Measurements from ENCODE around the gene OR51V1.
A peak's percentile ranks its signal among the peaks of the same experiment; 100 is the strongest.

OR51V1 gene

DNA sequence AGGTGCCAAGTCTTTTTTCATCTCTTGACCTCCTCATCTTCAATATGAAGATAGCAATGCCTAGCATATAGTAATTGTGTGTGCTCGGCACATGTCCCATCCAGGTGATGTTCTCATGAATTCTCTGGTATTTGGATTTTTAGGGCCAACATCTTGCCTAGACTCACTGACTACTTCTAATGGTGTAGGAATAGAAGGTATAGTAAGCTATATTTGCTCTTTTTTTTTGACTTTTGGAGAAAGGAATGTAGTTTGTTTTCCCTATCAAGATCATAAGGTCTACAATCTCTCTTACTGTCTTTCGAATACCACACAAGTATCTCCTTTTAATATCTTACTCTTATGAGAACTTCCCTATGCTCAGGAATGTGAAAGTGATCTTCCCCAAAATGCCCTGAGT is 30.6 kb upstream of the OR51V1 start:
- DNase-seq (ENCODE audit: low read depth, low spot score): no peak

GRCh38 chr11:5230266-5230665 is 29.8 kb upstream of the OR51V1 start:
- no peak for DNase-seq (ENCODE audit: low read depth, low spot score)

DNA sequence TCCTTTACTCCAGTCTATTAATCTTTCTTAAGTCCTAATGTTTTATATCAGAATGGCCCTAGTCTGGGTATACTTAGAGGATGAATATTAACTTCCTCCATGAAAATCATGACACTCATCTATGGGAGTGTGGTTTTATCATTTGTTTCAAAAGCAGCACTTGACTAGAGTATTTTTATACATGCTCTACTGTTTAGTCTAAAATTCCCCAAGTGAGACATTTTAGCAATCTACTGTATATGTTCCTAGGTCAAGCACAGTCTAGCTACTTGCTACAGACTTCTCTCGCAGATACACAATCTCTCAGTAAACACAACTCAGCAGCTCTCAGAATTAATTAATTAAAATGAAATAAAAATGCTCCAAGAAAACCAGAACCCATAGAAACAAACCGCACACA is 29.3 kb upstream of the OR51V1 start:
- no peak for DNase-seq (ENCODE audit: low read depth, low spot score)

GRCh38 chr11:5229356-5229755 is 28.9 kb upstream of the OR51V1 start:
- no peak for DNase-seq (ENCODE audit: low read depth, low spot score)

GRCh38 chr11:5228124-5228523 is 27.6 kb upstream of the OR51V1 start:
- DNase-seq (ENCODE audit: low read depth, low spot score): no peak

DNA sequence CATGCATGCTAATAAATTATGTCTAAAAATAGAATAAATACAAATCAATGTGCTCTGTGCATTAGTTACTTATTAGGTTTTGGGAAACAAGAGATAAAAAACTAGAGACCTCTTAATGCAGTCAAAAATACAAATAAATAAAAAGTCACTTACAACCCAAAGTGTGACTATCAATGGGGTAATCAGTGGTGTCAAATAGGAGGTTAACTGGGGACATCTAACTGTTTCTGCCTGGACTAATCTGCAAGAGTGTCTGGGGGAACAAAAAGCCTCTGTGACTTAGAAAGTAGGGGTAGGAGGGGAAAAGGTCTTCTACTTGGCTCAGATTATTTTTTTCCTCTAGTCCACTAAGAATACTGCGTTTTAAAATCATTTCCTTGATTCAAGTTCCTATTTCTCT is 27.2 kb upstream of the OR51V1 start:
- DNase-seq (ENCODE audit: low read depth, low spot score): no peak

DNA sequence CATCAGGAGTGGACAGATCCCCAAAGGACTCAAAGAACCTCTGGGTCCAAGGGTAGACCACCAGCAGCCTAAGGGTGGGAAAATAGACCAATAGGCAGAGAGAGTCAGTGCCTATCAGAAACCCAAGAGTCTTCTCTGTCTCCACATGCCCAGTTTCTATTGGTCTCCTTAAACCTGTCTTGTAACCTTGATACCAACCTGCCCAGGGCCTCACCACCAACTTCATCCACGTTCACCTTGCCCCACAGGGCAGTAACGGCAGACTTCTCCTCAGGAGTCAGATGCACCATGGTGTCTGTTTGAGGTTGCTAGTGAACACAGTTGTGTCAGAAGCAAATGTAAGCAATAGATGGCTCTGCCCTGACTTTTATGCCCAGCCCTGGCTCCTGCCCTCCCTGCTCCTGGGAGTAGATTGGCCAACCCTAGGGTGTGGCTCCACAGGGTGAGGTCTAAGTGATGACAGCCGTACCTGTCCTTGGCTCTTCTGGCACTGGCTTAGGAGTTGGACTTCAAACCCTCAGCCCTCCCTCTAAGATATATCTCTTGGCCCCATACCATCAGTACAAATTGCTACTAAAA is 26.3 kb upstream of the OR51V1 start, which contains the start of gene HBB:
Gene HBB, minus strand, starts transcription at position 340 of the 579 bp plus-strand sequence. Its CDS starts 50 bp downstream, at position 290.
- DNase-seq (ENCODE audit: low read depth, low spot score): no peak

DNA sequence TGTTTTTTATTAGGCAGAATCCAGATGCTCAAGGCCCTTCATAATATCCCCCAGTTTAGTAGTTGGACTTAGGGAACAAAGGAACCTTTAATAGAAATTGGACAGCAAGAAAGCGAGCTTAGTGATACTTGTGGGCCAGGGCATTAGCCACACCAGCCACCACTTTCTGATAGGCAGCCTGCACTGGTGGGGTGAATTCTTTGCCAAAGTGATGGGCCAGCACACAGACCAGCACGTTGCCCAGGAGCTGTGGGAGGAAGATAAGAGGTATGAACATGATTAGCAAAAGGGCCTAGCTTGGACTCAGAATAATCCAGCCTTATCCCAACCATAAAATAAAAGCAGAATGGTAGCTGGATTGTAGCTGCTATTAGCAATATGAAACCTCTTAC is 25.0 kb upstream of the OR51V1 start:
- no peak for DNase-seq (ENCODE audit: low read depth, low spot score)

DNA sequence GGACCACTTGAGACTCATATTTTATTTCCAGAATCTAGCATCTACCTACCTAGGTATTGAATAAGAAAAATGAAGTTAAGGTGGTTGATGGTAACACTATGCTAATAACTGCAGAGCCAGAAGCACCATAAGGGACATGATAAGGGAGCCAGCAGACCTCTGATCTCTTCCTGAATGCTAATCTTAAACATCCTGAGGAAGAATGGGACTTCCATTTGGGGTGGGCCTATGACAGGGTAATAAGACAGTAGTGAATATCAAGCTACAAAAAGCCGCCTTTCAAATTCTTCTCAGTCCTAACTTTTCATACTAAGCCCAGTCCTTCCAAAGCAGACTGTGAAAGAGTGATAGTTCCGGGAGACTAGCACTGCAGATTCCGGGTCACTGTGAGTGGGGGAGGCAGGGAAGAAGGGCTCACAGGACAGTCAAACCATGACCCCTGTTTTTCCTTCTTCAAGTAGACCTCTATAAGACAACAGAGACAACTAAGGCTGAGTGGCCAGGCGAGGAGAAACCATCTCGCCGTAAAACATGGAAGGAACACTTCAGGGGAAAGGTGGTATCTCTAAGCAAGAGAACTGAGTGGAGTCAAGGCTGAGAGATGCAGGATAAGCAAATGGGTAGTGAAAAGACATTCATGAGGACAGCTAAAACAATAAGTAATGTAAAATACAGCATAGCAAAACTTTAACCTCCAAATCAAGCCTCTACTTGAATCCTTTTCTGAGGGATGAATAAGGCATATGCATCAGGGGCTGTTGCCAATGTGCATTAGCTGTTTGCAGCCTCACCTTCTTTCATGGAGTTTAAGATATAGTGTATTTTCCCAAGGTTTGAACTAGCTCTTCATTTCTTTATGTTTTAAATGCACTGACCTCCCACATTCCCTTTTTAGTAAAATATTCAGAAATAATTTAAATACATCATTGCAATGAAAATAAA is 24.3 kb upstream of the OR51V1 start:
- no peak for DNase-seq (ENCODE audit: low read depth, low spot score)

GRCh38 chr11:5223686-5224085 is 23.2 kb upstream of the OR51V1 start:
- no peak for DNase-seq (ENCODE audit: low read depth, low spot score)

GRCh38 chr11:5223146-5223545 is 22.7 kb upstream of the OR51V1 start:
- DNase-seq (ENCODE audit: low read depth, low spot score): no peak

GRCh38 chr11:5210376-5210885 is 9.9 kb upstream of the OR51V1 start:
- no peak for DNase-seq (ENCODE audit: low read depth, low spot score)

DNA sequence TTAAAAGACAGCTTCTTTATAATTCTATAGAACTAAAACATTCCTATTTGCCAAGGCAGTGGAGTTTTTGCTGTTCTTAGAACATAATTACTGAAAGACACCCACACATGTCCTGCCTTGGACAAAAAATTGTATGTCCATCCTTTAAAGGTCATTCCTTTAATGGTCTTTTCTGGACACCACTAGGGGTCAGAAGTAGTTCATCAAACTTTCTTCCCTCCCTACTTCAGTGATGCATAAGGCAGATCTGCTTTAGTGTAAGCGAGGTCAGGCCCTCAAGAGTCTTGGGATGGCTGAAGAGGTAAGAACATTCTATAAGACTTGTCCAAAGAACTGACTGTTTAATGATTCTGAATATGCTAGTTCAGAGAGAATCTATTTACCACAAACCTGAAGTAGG is 4.3 kb upstream of the OR51V1 start:
- peak; percentile 35 for DNase-seq (ENCODE audit: low read depth, low spot score)

- DNase-seq (ENCODE audit: low read depth, low spot score): no peak
These were observed 2.9 kb upstream of the OR51V1 start for GRCh38 chr11:5203366-5203765.

GRCh38 chr11:5198285-5198684 is 2.2 kb downstream of the OR51V1 start:
- DNase-seq (ENCODE audit: low read depth, low spot score): no peak

DNA sequence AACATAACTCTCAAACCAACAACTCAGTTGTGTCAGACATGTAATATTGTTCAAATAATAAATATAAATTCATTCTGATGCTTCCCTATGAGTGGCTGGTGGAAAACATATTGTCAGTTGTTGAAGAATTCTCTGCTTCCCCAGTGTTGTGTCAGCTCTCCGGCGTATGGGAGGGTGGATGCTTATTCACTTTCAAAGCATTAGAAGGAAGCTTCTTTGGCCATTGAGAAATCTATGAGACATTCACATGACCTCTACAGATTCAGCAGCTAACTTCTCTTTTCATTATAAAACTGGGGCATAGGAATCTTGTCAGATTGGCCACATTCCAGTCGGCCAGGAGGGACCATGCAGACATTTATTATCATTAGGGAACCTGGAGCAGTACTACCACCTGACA is 2.9 kb downstream of the OR51V1 start:
- DNase-seq (ENCODE audit: low read depth, low spot score): no peak

DNA sequence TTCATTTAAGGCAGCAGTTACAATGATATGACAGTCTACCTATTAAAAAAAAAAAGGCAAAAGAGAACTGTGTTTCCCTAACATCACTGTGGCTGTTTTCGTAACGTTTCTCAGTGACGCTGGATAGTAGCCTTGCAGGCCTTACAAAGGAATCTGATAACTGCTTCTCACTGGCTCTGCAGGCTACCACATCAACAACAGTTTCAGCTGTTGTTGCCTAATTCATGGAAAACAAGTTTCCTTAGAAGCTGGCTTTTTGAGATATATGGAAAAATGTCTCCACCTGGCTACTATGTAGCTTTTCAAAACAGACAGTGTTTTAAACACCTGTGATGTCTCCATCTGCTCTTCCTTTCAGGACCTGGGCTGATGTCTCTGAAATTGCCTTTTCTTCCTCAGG is 3.8 kb downstream of the OR51V1 start:
- DNase-seq (ENCODE audit: low read depth, low spot score): no peak

DNA sequence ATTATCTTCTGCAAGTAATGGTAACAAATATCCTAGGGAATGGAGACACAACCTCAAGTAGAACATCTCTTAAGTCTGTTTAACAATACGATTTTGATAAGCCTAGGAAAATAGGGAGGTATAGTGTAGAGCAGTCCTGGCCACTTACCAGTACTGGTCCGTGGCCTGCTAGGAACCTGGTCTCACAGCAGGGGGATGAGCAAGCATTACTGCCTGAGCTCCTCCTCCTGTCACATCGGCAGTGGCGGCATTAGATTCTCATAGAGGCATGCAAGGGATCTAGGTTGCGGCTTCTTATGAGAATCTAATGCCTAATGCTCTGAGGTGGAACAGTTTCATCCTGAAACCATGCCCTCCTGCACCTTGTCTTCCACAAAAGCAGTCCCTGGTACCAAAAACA is 4.4 kb downstream of the OR51V1 start:
- DNase-seq (ENCODE audit: low read depth, low spot score): peak; percentile 13

GRCh38 chr11:5192738-5193137 is 7.7 kb downstream of the OR51V1 start:
- DNase-seq (ENCODE audit: low read depth, low spot score): no peak

- DNase-seq (ENCODE audit: low read depth, low spot score): no peak
These were observed 12.3 kb downstream of the OR51V1 start for GRCh38 chr11:5188201-5188600.

GRCh38 chr11:5178046-5178837 is 22.2 kb downstream of the OR51V1 start:
- DNase-seq (ENCODE audit: low read depth, low spot score): no peak

DNA sequence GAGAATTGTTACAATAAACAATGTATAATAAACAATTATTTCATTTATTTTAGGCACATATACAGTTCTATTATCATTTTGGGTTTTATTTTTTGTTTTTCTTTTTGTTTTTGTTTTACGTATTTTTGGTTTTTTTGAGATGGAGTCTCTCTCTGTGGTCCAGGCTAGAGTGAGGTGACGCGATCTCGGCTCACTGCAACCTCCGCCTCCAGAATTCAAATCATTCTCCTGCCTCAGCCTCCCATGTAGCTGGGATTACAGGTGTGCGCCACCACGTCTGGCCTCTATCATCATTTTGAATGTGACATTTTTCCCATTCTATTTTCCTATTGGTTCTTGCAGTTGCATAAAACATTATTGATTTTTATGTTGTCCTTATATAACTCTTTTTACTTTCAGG is 25.5 kb downstream of the OR51V1 start:
- DNase-seq (ENCODE audit: low read depth, low spot score): no peak

All from ELF-1 (cell line).